HG02884 (cell line): ENCODE measurements around the gene HIBADH.
A peak's percentile ranks its signal among the peaks of the same experiment; 100 is the strongest.

Source experiments
- ATAC-seq: cut with Tn5 transposase; IDR thresholded peaks from one replicate; pipeline ENCODE4 v1.9.1; 2021; ENCODE audit warnings: mild to moderate bottlenecking, moderate library complexity; ENCODE audit not compliant: unreplicated experiment

Gene HIBADH

DNA sequence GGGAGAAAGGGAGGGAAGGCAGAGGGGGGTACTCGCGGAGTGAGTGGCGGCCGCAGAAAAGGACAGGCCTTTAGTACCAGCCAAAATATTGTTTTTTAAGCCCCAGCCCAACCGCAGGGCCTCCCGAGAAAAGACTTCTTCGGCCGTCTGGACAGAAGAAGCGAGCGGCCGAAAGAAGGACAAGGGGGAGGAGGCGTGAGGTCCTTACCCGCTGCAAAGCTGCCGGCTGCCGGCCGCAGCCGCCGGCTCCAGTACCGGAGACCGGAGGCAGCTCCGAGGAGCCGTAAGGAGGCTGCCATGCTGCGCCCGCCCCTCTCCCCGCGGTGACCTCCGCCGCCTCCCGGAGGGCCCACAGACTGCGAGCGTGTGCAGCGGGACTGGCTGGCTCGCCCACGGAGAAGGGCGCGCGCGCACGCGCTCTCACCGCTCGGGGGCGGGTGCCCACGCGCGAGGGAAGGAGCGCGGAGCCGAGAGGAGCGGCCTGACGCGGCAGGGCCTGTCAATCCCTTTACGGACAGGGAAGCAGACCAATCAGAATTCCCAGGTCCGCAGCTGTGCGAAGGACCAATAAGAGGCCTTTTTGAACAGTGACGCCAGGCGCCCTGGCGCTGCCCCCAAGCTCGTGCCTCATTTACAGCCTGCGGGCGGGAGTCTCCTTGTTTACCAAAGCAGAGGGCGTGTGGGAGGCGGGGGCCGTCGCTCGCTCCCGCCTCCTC, at the start of gene HIBADH:
Gene HIBADH (minus strand): TSS at position 394 of the 716 bp plus-strand sequence. CDS start 95 bp downstream, at position 299.
- ATAC-seq = peak; percentile 99

DNA sequence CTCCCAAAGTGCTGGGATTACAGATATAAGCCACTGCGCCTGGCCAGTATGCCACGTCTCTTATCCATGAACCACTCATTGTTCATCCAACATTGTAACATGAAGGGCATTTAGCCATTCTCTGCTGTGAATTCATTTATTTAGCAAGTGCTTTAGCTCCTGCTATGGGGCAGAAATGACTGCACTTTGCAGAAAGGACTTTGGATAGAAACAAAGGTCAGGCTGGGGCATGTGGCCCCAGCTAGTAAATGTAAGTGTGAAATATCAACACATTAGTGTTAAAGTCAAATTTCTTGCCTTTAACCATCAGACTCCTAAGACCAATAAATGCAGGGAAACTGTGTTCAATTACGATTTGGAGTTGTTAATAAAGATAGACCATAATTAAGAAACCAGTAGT, 49.5 kb upstream of the HIBADH start:
- no peak for ATAC-seq

DNA sequence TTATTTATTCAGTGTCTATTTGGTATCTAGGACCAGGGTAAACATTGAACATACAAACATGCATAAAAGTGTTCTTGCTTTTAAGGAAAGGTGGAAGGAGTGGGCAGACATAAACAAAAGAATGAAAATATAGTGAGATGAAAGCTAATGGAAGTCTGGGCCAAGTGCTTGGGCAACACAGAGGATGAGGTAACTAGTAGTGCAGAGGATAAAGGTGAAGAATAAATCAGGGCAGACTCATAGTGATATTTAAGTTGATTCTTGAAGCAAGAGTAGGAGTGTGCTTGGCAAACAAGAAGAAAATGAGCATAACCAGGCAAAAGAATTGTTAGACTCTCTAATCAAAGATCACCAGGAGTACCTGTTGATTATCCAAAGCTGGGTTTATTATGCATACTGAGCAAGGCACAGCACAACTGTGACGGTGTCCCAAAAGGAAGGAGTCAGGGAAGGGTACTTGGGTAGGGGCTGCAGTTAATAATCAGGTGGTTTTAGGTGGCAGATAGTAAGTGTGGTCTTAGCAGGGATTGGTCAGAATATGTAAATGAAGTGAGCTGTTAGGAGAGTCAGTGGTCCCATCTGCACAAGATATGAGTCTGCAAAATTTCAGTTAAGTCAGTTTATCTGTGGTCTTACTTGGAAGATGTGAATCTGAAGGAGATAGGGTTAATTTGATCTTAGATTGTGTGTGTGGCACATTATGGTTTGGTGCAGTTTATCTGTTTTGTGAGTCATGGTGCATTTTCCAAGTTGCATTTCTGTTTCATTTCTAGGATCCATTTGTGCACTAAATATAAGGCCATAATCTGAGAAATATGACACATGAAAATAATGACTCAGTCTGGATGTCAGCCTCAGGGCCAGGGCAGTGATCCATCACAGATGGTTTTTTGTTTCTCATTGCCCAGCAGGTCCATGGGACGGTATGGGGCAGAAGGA, 46.7 kb upstream of the HIBADH start:
- no peak for ATAC-seq

DNA sequence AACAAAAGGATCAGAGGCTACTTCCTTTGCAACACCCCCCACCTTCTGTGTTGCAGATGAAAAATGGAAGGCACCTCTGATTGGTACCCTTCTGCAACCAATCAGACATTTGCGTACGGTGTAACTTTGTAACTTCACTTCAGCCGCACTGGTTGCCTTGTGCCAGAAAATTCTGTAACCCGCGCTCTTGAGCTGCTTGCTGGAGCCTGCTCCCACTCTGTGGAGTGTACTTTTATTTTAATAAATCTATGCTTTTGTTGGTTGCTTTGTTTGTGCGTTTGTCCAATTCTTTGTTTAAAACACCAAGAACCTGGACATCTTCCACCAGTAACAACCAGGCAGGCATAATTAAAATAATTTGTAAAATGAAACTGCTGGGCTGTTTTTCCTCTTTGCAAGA, 45.8 kb upstream of the HIBADH start:
- no peak for ATAC-seq

GRCh38 chr7:27705200-27705594, 42.5 kb upstream of the HIBADH start:
- ATAC-seq = no peak

DNA sequence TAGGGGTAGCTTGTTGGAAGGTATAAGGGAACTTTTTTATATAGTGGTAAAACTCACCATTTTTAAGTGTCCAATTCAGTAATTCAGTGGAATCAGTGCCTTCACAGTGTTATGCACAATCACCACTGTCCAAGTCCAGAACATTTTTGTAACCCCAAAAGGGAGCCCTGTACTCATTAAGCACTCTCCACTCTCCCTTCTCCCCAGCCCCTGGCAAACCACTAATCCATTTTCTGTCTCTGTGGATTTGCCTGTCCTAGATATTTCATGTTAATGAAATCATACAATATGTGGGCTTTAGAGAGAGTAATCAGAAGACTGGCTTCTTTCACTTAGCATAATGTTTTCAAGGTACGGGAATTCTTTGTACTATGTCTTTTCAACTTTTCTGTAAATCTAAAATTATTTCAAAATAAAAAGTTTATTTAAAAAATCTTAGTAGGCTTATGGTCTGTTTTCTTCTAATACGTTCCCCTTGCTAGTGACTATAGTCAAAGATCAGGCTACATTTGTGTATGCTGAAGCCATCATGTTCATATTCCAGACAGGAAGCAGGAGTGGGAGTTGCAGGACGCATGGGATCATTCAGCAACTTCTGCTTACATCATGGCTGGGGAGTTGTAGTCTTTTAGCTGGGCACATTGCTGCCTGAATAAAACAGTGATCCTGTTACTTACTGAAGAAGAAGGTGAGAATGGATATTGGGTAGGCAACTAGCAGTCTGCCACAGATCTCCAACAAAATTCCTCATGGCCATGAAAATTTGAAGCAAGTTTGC, 41.9 kb upstream of the HIBADH start:
- no peak for ATAC-seq

DNA sequence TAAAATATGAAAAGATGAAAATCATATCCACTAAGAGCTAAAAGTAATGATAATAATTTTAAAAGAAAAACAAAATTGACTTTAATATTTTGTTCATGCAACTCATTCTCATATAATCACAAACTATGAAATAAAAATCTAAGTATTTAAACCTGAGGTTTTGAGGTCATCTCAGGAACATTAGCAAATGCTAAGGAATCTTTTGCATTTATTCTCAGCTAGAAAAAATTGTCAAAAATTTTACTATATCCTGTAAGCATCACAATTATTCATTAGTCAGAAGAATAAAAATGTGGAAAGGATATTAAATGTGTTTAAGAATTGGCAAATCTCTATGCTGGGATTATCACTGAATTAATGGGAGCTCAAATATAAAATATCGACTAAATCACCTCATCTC, 40.5 kb upstream of the HIBADH start:
- ATAC-seq = no peak

- no peak for ATAC-seq
Observed at GRCh38 chr7:27700501-27700900, 37.8 kb upstream of the HIBADH start.

DNA sequence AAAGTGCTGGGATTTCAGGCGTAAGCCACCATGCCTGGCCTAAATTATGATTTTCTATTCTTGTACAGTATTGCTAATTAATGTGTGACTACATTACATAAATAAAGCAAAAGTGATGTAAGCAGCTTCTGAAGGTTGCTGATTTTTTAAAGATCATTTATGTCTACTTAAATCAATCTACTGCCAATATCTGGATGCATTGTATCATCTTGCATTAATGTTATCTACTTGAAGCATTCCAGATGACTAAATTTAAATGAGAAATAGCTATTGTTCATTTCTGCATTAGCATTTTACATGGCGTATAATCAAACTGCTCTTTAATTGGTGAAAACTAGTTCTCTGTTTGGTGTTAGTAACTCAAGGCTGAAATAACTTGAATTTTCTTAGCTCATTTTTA, 37.1 kb upstream of the HIBADH start:
- ATAC-seq = no peak

- ATAC-seq = peak; percentile 83
Observed at GRCh38 chr7:27697861-27698430, 35.3 kb upstream of the HIBADH start.

DNA sequence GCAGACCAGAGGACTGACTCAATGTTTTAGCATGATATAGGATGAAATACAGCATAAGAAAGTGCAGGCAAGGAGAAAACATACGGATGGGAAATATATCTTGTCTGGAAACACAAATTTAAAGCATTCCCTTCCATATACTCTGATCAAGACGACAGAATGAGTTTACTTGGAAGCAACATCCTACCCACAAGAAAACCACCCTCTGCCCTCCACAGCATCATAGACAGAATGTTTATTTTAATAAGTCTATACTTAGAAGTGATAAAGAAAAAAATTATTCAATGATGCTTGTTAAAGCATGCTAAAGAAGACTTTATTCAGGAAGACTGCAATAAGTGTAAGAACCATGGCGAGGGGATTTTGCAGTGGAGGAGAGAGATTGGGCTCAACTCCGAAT, 32.4 kb upstream of the HIBADH start:
- ATAC-seq = no peak

GRCh38 chr7:27693794-27694193, 31.1 kb upstream of the HIBADH start:
- ATAC-seq = no peak

DNA sequence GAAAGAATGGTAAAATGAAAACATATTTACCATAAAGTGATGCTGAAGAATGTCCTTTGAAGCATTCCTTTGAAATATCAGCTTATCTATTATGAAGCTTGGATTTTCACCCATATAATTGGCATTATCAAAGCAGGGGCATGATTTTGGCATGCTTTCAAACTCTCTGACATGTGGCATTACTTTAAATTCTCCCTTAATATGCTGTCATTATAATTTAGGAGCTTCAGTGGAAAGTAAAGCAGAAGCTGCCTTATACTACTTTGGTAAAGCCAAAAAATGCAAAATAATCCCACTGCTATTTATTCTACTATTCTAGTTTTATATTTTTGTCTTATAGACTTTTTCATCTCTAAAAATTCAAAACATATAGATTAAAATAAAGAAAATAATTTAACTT, 28.0 kb upstream of the HIBADH start:
- ATAC-seq = no peak

- ATAC-seq = no peak
Observed at GRCh38 chr7:27689591-27690164, 27.0 kb upstream of the HIBADH start.

DNA sequence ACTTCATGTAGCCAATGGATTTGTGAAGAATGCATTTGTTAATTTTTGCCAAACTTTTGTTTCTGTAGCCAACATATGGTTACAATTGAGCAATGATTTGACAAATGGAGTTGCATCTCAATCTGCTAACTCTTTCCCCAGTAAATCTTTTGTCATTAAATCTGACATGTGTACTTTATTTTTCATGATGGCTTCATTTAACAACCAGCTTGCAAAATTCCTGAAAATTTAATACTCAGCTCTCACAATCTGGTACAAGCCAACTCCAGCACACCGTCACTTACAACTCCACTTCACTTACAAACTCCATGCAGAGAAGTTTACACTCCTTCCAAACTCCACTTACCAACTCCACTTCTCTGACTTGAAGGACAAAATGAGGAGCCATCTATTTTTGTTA, 26.5 kb upstream of the HIBADH start:
- no peak for ATAC-seq

DNA sequence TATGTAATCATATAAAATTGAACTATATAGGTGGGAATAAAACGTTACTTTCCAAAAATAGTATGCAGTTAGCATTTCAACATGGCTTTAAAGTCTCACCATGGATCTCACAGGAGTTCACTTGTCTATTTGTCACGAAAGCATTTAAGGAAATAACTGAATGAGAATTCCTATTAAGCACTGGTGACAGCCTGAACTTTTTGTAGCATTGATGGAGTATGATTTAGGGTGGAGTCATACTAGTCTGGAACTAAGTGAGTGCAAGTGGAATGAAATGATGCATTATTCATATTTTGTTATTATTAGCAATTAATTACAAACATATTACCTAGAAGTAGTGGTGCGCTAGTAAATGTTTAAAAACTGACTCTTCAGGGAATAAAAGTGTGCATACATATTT, 26.0 kb upstream of the HIBADH start:
- ATAC-seq = no peak

DNA sequence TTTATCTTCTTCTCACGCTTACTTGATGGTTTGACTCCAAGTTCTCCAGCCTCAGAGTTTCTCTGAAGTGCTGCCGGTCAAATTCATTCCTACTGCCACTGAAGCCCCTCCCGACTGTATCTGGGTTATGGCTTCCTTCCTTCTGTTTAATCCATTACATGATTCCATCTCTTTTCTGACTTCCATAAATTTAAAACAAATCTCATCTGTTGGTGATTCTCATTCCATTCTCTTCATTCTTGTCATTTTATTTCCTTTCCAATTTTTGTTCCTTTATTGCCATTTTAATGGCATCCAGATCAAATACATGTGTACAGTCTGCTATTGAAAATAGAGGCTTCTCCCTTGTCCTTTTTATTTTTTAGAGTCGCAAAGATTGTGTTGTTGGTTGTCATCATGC, 25.4 kb upstream of the HIBADH start:
- no peak for ATAC-seq

GRCh38 chr7:27686315-27686714, 23.6 kb upstream of the HIBADH start:
- ATAC-seq = no peak

- ATAC-seq = no peak
Observed at GRCh38 chr7:27685893-27686292, 23.2 kb upstream of the HIBADH start.

DNA sequence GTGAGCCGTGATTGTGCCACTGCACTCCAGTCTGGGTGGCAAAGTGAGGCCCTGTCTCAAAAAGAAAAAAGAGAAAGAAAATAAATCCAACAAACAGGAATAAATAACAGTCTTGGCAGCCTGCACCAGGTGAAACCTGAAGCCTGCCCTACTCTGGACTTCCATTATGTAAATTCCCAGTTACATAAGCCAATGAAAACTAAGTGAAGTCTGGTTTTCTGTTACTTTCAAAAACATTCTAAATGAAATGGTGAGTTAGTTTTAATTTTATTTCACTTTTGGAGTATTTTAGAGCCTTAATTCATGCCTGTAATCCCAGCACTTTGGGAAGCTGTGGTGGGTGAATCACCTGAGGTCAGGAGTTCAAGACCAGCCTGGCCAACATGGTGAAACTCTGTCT, 22.5 kb upstream of the HIBADH start:
- no peak for ATAC-seq

GRCh38 chr7:27684491-27684890, 21.8 kb upstream of the HIBADH start:
- no peak for ATAC-seq
